Common myeloid progenitor, CD34-positive (primary cell): ENCODE measurements around the gene CHD1L.

Experiments
- CTCF ChIA-PET: fragments of 350-600 bp; sonication (Branson Sonifier 250); formaldehyde crosslinking; loops from one replicate; lab custom pipeline; 2021; ENCODE audit warnings: antibody characterized with exemption; lab: Charles Lee
- POLR2A ChIA-PET: fragments of 350-600 bp; sonication (Branson Sonifier 250); formaldehyde crosslinking; loops from one replicate; lab custom pipeline; 2021; ENCODE audit warnings: antibody characterized with exemption; lab: Charles Lee
- DNase-seq, 3 donors: peaks; one replicate each; pipeline versions ENCODE4 v3.0.0 to v3.0.0-alpha.2; 2013
- H3K27ac ChIP-seq, 2 experiments: 1 replicate in 1 of 2; 2 replicates in 1 of 2; pipeline ENCODE4 v1.7.0; 2013; ENCODE audit warnings: inconsistent platforms in 2 of 2, low read length in 2 of 2, mild to moderate bottlenecking in 2 of 2, low read depth in 1 of 2, moderate library complexity in 1 of 2; ENCODE audit not compliant: severe bottlenecking in 2 of 2, insufficient read depth in 1 of 2, poor library complexity in 1 of 2
- H3K27me3 ChIP-seq, 5 experiments: replicated peaks in 2 of 5; 1 replicate in 3 of 5; 2 replicates in 2 of 5; pipeline versions ENCODE4 v1.6.1 to v1.7.0; 2013; ENCODE audit warnings: low read length in 4 of 5, mild to moderate bottlenecking in 2 of 5, moderate library complexity in 2 of 5, inconsistent platforms in 1 of 5; ENCODE audit not compliant: insufficient read depth in 5 of 5, control insufficient read depth in 4 of 5
- H3K36me3 ChIP-seq, 4 experiments: 1 replicate in 2 of 4; 2 replicates in 2 of 4; pipeline versions ENCODE4 v1.6.1 to v1.7.0; 2013; ENCODE audit warnings: low read length in 3 of 4, control low read depth in 1 of 4, mild to moderate bottlenecking in 1 of 4; ENCODE audit not compliant: control insufficient read depth in 4 of 4, insufficient read depth in 4 of 4
- H3K4me1 ChIP-seq, 4 experiments: 1 replicate in 3 of 4; 2 replicates in 1 of 4; pipeline versions ENCODE4 v1.6.1 to v1.7.1; 2013; ENCODE audit warnings: low read length in 3 of 4, mild to moderate bottlenecking in 3 of 4, control low read depth in 1 of 4, inconsistent platforms in 1 of 4, moderate library complexity in 1 of 4; ENCODE audit not compliant: control insufficient read depth in 4 of 4, insufficient read depth in 4 of 4; ENCODE audit errors: control extremely low read depth in 1 of 4
- H3K4me3 ChIP-seq, 7 experiments: 1 replicate in 4 of 7; 2 replicates in 3 of 7; pipeline versions ENCODE4 v1.5.1 to v1.7.0; 2013; ENCODE audit warnings: mild to moderate bottlenecking in 7 of 7, low read length in 6 of 7, moderate library complexity in 6 of 7, inconsistent platforms in 2 of 7, low read depth in 2 of 7, control low read depth in 1 of 7; ENCODE audit not compliant: insufficient read depth in 4 of 7, control insufficient read depth in 1 of 7; ENCODE audit errors: extremely low read depth in 1 of 7
- H3K9me3 ChIP-seq, 5 experiments: 1 replicate in 4 of 5; 2 replicates in 1 of 5; pipeline versions ENCODE4 v1.6.1 to v1.7.1; 2013; ENCODE audit warnings: low read length in 4 of 5, mild to moderate bottlenecking in 2 of 5, inconsistent platforms in 1 of 5, low read depth in 1 of 5, moderate library complexity in 1 of 5; ENCODE audit not compliant: control insufficient read depth in 4 of 5, insufficient read depth in 2 of 5; ENCODE audit errors: control extremely low read depth in 1 of 5
- WGBS: methylation state at CpG from one replicate; pipeline ENCODE4 v1.1.5; 2013; ENCODE audit not compliant: insufficient coverage; 5-methylcytosine and 5-hydroxymethylcytosine counted together

CHD1L gene

DNA sequence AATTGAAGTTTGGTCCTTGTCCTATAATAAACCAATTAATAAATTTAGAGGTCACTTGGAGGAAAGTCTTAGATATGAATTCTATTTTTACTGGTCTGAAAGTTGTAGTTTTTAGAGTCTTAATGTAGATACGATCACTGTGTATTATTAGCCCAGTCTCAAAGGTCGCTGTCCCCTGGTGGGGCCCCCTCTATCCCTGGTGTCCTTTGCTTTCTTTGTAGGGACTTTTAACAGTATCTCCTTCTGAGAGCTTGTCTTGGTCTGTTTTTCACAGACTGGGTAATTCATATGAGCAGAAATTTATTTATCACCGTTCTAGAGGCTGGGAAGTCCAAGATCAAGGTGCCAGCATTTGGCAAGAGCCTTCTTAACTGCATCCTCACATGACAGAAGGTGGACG is 18.5 kb downstream of the CHD1L start:
- no peaks in the 10 kb centered on the region for H3K9me3 ChIP-seq
- no peak overlapping the region for H3K4me3 ChIP-seq
- WGBS, result 94% methylated on average over 2 of the region's 4 CpGs
- no peaks in the 10 kb centered on the region for H3K4me1 ChIP-seq
- ChIA-PET POLR2A (no interaction called here), CTCF (no interaction called here)
- H3K27me3 ChIP-seq, result no peaks in the 10 kb centered on the region
- H3K36me3 ChIP-seq, result peaks cover 9 to 87% (median 46%) of the 10 kb centered on the region in 4 experiments
- H3K27ac ChIP-seq, result no peak overlapping the region
- no peak for DNase-seq

DNA sequence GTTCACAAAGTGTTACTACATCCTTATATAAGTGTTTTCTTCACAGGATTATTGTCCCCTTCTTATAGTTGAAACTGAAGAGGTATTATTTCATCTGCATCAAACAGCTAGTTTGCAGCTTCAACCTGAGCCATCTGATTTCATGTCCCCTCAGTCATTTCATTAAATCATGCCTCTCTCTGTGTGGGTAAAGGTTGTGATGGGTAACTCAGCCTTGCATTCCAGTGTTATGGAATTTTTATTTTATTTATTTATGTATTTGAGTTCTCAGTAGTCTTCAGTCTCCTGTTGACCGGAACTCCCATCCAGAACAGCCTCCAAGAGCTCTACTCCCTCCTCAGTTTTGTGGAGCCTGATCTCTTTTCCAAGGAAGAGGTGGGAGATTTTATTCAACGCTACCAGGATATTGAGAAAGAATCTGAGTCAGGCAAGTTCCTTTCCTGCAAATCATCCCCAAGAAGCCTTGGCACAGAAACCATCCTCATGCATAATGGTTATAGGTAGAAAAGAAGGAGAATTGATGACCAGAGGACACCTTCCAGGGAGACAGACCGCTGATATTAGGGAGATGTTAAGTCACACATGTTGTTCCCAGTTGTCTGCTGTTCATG is 21.8 kb downstream of the CHD1L start:
- POLR2A ChIA-PET, result no interaction called here
- Histone ChIP-seq H3K4me1 (no peaks in the 10 kb centered on the region), H3K4me3 (no peak overlapping the region), H3K27ac (no peak overlapping the region), H3K36me3 (peaks cover 28 to 89% (median 56%) of the 10 kb centered on the region in 4 experiments), H3K27me3 (no peaks in the 10 kb centered on the region), H3K9me3 (no peaks in the 10 kb centered on the region)
- no peak for DNase-seq
- WGBS, result 100% methylated on average over 1 of the region's 3 CpGs
- CTCF ChIA-PET, result no interaction called here

DNA sequence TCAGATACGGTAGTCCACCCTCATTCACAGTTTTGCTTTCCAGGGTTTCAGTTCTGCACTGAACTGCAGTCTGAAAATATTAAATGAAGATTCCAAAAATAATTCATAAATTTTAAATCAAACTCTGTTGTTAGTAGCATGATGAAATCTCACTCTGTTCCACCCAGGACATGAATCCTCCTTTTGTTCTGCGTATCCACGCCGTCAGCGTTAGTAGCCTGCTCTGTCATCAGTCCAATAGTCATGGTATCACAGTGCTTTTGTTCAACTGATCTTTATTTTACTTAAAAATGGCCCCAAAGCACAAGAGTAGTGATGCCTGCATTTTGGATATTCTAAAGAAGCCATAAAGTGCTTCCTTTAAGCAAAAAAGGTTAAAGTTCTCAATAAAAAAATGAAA is 23.9 kb downstream of the CHD1L start:
- ChIA-PET CTCF (interaction anchor here (1.4 kb wide), 1 partner anchor 7 kb away, joined by 3 read pairs; no protein-coding TSS in a partner anchor), POLR2A (no interaction called here)
- 93% methylated on average over 4 of the region's 5 CpGs for WGBS
- DNase-seq, result no peak
- no peak overlapping the region for H3K27ac ChIP-seq
- no peaks in the 10 kb centered on the region for H3K9me3 ChIP-seq
- H3K36me3 ChIP-seq, result peaks cover 21 to 88% (median 56%) of the 10 kb centered on the region in 4 experiments
- H3K4me1 ChIP-seq, result no peaks in the 10 kb centered on the region
- H3K4me3 ChIP-seq, result no peak overlapping the region
- no peaks in the 10 kb centered on the region for H3K27me3 ChIP-seq

DNA sequence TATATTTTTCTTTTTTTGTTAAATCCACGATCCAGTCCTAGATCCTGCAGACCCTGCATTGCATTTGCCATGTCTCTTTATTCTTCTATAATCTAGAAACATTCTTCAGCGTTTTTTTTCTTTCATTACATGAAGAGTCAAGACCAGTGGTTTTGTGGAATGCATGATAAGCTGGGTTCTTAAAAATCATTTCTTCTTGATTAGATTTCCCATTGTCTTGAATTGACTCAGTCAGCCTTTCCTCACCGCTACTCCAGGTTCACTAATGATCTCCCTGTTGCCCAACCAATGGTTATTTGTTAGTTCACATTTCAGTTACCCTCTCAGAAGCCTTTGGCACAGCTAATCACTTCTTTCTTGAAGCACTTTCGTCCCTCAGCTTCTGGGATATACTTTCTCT is 25.2 kb downstream of the CHD1L start:
- 93% methylated on average over 2 of the region's 4 CpGs for WGBS
- CTCF ChIA-PET, result interaction anchor here (0.9 kb wide), 1 partner anchor 122 kb away, joined by 3 read pairs; no protein-coding TSS in a partner anchor
- H3K27ac ChIP-seq, result no peak overlapping the region
- H3K4me3 ChIP-seq, result no peak overlapping the region
- H3K36me3 ChIP-seq, result peaks cover 22 to 92% (median 60%) of the 10 kb centered on the region in 4 experiments
- POLR2A ChIA-PET, result no interaction called here
- H3K4me1 ChIP-seq, result no peaks in the 10 kb centered on the region
- H3K9me3 ChIP-seq, result no peaks in the 10 kb centered on the region
- no peak for DNase-seq
- H3K27me3 ChIP-seq, result no peaks in the 10 kb centered on the region

DNA sequence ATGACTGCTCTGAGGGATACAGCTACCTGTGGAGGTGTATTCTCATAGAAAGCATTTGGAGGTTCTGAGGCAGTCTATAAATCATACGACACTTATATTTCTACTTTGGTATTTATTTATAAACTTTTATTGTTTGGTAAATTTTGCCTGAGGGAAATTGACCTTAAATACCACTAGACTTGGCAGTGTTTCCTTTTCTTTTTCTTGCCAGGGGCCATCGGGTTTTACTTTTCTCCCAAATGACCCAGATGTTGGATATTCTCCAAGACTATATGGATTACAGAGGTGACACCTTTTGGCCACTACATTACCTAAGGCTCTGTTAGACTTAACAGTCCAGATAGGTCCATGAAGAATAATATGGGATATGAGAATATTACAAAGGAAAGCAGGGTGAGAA is 28.2 kb downstream of the CHD1L start:
- no peak for DNase-seq
- H3K4me3 ChIP-seq, result no peak overlapping the region
- H3K4me1 ChIP-seq, result no peaks in the 10 kb centered on the region
- ChIA-PET POLR2A (no interaction called here), CTCF (interaction anchor here (1.3 to 4.1 kb wide), 4 partner anchors 18 to 356 kb away, joined by 3 to 36 read pairs (median 4); partner anchors contain the start of gene CHD1L)
- H3K9me3 ChIP-seq, result no peaks in the 10 kb centered on the region
- H3K36me3 ChIP-seq, result peaks cover 19 to 87% (median 63%) of the 10 kb centered on the region in 4 experiments
- H3K27ac ChIP-seq, result no peak overlapping the region
- no CpG with 5 or more reads among the region's 2 CpGs for WGBS
- H3K27me3 ChIP-seq, result no peaks in the 10 kb centered on the region

DNA sequence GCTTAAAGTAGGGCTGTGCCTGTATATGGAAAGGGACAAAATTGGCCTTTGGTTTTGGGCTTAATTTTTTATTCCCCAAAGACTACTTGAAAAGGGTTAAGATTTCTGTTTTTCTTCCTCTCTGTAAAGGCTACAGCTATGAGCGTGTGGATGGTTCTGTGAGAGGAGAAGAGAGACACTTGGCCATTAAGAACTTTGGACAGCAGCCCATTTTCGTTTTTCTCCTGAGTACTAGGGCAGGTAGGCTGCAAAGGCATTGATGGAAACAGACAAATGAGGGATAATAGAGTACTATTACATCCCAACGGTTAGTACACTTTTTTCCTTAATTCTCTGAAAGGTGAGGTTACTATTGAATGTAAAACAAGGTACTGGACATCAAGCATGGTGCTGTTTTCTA is 29.6 kb downstream of the CHD1L start:
- CTCF ChIA-PET, result interaction anchor here (0.8 to 4.1 kb wide), 8 partner anchors 10 to 623 kb away, joined by 3 to 36 read pairs (median 8); partner anchors contain the start of gene CHD1L
- WGBS, result 90% methylated on average over 2 of the region's 3 CpGs
- Histone ChIP-seq H3K27me3 (no peaks in the 10 kb centered on the region), H3K9me3 (no peaks in the 10 kb centered on the region), H3K27ac (no peak overlapping the region), H3K4me1 (no peaks in the 10 kb centered on the region), H3K4me3 (no peak overlapping the region), H3K36me3 (peaks cover 24 to 88% (median 63%) of the 10 kb centered on the region in 4 experiments)
- DNase-seq, result no peak
- POLR2A ChIA-PET, result no interaction called here
